Mesothelial cell of epicardium (in vitro differentiated cells): ENCODE measurements around the gene KIR2DL3. TPM values are rescaled to one million over a fixed set of nuclear protein-coding genes. Genes with fewer than 3 reads are reported as not detected.
"Not testable (repeated sequence)": the region's sequence is repeated elsewhere in the genome, so short reads cannot be mapped to it uniquely, and the experiment has no call there.

Source experiments
- DNase-seq, 2 experiments: peaks; one replicate each; pipeline ENCODE4 v3.0.0; 2021; ENCODE audit warnings: low spot score in 2 of 2; ENCODE audit not compliant: unreplicated experiment in 2 of 2
- H3K27ac Mint-ChIP-seq: 2 replicates; pipeline ENCODE4 v1.8.0; 2021; ENCODE audit warnings: mixed read lengths
- H3K27me3 Mint-ChIP-seq: 2 replicates; pipeline ENCODE4 v1.8.0; 2021; ENCODE audit warnings: low read depth, mixed read lengths
- H3K36me3 Mint-ChIP-seq: 2 replicates; pipeline ENCODE4 v1.8.0; 2021; ENCODE audit warnings: mixed read lengths
- H3K4me1 Mint-ChIP-seq: 2 replicates; pipeline ENCODE4 v1.8.0; 2021; ENCODE audit warnings: mixed read lengths
- H3K4me3 Mint-ChIP-seq: 2 replicates; pipeline ENCODE4 v1.8.0; 2021; ENCODE audit warnings: mild to moderate bottlenecking, moderate library complexity, mixed read lengths
- H3K9me3 Mint-ChIP-seq: 2 replicates; pipeline ENCODE4 v1.8.0; 2021; ENCODE audit warnings: mixed read lengths
- CTCF ChIP-seq: fragments of 200-600 bp; sonication (generic); IDR thresholded peaks from one replicate; pipeline ENCODE4 v1.5.0; 2021; ENCODE audit warnings: antibody characterized with exemption; ENCODE audit not compliant: unreplicated experiment
- total RNA-seq: library from RNA; stranded (reverse); gene quantifications from 3 replicates; pipeline ENCODE4 v1.2.1, GENCODE V29; 2021

The KIR2DL3 gene
- not detected in 3 replicates for total RNA-seq

- H3K27ac Mint-ChIP-seq, H3K4me1 Mint-ChIP-seq, H3K36me3 Mint-ChIP-seq, H3K27me3 Mint-ChIP-seq, DNase-seq, H3K4me3 Mint-ChIP-seq: not testable (repeated sequence)
- H3K9me3 Mint-ChIP-seq = peaks cover 66% of the 10 kb centered on the region
Measured at GRCh38 chr19:54738306-54738705, at the start of gene KIR2DL3. KIR2DL3 (plus strand) TSS chr19:54738513; CDS start chr19:54738546, 33 bp downstream.

GRCh38 chr19:54691582-54692297 lies 46.6 kb upstream of the KIR2DL3 start:
- Mint-ChIP-seq H3K9me3 (peaks cover 54% of the 10 kb centered on the region), H3K4me3 (no peak overlapping the region), H3K36me3 (no peaks in the 10 kb centered on the region)

GRCh38 chr19:54692298-54692615 lies 46.1 kb upstream of the KIR2DL3 start:
- Mint-ChIP-seq H3K36me3 (no peaks in the 10 kb centered on the region), H3K4me1 (no peaks in the 10 kb centered on the region), H3K4me3 (no peak overlapping the region), H3K27ac (no peak overlapping the region), H3K27me3 (no peaks in the 10 kb centered on the region), H3K9me3 (peaks cover 48% of the 10 kb centered on the region)
- no peak for DNase-seq
- no peak for TF ChIP-seq CTCF

More at GRCh38 chr19:54691582-54692297, 46.6 kb upstream of the KIR2DL3 start:
- Mint-ChIP-seq H3K27ac (no peak overlapping the region), H3K4me1 (no peaks in the 10 kb centered on the region), H3K27me3 (no peaks in the 10 kb centered on the region)
- DNase-seq = no peak
- no peak for TF ChIP-seq CTCF

GRCh38 chr19:54694648-54695047 lies 43.7 kb upstream of the KIR2DL3 start:
- Mint-ChIP-seq H3K9me3 (peaks cover 46% of the 10 kb centered on the region), H3K27ac (no peak overlapping the region), H3K27me3 (no peaks in the 10 kb centered on the region)

GRCh38 chr19:54696117-54696548 lies 42.2 kb upstream of the KIR2DL3 start:
- Mint-ChIP-seq H3K4me3 (no peak overlapping the region), H3K27ac (no peak overlapping the region), H3K27me3 (no peaks in the 10 kb centered on the region), H3K36me3 (peaks cover 2% of the 10 kb centered on the region), H3K9me3 (peaks cover 54% of the 10 kb centered on the region), H3K4me1 (no peaks in the 10 kb centered on the region)
- DNase-seq = no peak
- no peak for TF ChIP-seq CTCF

More at GRCh38 chr19:54694648-54695047, 43.7 kb upstream of the KIR2DL3 start:
- no peak for DNase-seq
- no peak overlapping the region for H3K4me3 Mint-ChIP-seq
- H3K36me3 Mint-ChIP-seq = peaks cover 2% of the 10 kb centered on the region
- no peak for TF ChIP-seq CTCF
- no peaks in the 10 kb centered on the region for H3K4me1 Mint-ChIP-seq

- no peak for DNase-seq
- no peak for TF ChIP-seq CTCF
- H3K27me3 Mint-ChIP-seq = no peaks in the 10 kb centered on the region
- no peak overlapping the region for H3K27ac Mint-ChIP-seq
- no peaks in the 10 kb centered on the region for H3K4me1 Mint-ChIP-seq
- peaks cover 54% of the 10 kb centered on the region for H3K9me3 Mint-ChIP-seq
- peaks cover 2% of the 10 kb centered on the region for H3K36me3 Mint-ChIP-seq
- no peak overlapping the region for H3K4me3 Mint-ChIP-seq
Measured at GRCh38 chr19:54696766-54697165, 41.5 kb upstream of the KIR2DL3 start.

GRCh38 chr19:54697716-54698115 lies 40.6 kb upstream of the KIR2DL3 start:
- H3K9me3 Mint-ChIP-seq = peaks cover 49% of the 10 kb centered on the region
- not testable (repeated sequence) for DNase-seq, H3K27me3 Mint-ChIP-seq, H3K4me3 Mint-ChIP-seq, H3K27ac Mint-ChIP-seq, H3K36me3 Mint-ChIP-seq, H3K4me1 Mint-ChIP-seq
